ENCODE results near the gene MYO9A. TPM values are rescaled to one million over a fixed set of nuclear protein-coding genes. Genes with fewer than 3 reads are reported as not detected.

The MYO9A gene
- total RNA-seq, 2 experiments from 2014 or later = 18.6 to 22.2 TPM

DNA sequence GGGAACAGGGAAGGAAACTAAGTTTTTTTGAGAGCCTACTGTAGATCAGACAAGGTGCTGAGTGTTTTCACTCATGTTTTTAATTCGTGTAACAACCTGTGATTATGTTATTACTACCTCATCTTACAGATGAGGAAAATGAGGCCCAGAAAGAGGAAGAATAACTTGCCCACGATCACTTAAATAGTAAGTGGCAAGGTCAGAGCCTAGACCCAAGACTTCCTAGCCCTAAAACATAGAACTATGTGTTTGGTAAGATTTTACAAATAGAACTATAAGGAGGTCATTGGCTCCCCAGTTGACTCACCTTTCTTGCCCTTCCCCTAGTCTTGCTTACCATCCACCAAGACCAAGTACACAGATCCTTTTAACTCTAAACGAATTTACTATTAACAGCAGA, 14.0 kb upstream of the MYO9A start:
- Mint-ChIP-seq H3K9me3 (no peaks in the 10 kb centered on the region), H3K4me3 (no peak overlapping the region), H3K27ac (no peak overlapping the region), H3K36me3 (ENCODE audit: low read depth) (no peaks in the 10 kb centered on the region), H3K4me1 (no peaks in the 10 kb centered on the region), H3K27me3 (no peaks in the 10 kb centered on the region)
- CTCF ChIA-PET = interaction anchor here (1.5 kb wide), 1 partner anchor 12 kb away, joined by 4 read pairs; no protein-coding TSS in a partner anchor
- POLR2A ChIA-PET = no interaction called here
- no peak for DNase-seq

DNA sequence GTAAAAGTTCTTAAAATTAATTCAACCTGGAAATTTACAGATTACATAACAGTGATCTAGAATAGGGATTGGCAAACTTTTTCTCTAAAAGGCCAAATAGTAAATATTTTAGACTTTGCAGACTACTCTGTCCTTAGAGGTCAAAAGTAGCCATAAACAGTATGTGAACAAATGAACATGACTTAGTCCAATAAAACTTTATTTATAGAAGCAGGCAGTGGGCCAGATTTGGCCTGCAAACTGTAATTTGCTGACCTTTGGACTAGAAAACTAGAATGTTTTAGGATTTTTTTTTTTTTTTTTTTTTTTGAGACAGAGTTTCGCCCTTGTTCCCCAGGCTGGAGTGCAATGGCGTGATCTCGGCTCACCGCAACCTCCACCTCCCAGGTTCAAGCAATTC, 12.3 kb upstream of the MYO9A start:
- H3K4me1 Mint-ChIP-seq = no peaks in the 10 kb centered on the region
- ChIA-PET POLR2A (no interaction called here), CTCF (no interaction called here)
- H3K27ac Mint-ChIP-seq = no peak overlapping the region
- H3K9me3 Mint-ChIP-seq = no peaks in the 10 kb centered on the region
- no peak overlapping the region for H3K4me3 Mint-ChIP-seq
- H3K27me3 Mint-ChIP-seq = no peaks in the 10 kb centered on the region
- no peaks in the 10 kb centered on the region for H3K36me3 Mint-ChIP-seq (ENCODE audit: low read depth)
- no peak for DNase-seq

DNA sequence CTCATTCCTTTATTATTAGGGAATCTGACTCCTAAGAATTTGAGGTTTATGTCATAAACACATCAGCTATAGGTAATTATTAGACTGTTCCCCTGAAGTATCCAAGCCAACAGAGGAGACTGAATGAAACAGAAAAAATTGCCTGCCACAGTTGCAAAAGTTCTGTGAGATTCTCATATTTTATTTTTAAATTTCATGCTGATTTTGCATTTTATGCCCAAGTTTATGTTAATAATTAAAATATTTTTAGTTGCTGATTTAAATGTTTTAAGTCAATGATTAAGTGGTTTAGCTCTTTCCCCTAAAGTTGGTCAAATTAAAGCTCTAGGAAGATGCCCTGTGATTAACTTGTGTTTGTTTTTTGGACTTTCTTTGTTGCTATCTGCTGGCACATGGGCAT, 10.4 kb upstream of the MYO9A start:
- Mint-ChIP-seq H3K27me3 (no peaks in the 10 kb centered on the region), H3K4me3 (no peak overlapping the region), H3K36me3 (ENCODE audit: low read depth) (no peaks in the 10 kb centered on the region), H3K27ac (no peak overlapping the region), H3K9me3 (no peaks in the 10 kb centered on the region), H3K4me1 (no peaks in the 10 kb centered on the region)
- DNase-seq = no peak
- ChIA-PET CTCF (no interaction called here), POLR2A (interaction anchor here (1.4 kb wide), 1 partner anchor 10 kb away, joined by 4 read pairs; the partner anchor contains the start of genes MYO9A and SENP8)

DNA sequence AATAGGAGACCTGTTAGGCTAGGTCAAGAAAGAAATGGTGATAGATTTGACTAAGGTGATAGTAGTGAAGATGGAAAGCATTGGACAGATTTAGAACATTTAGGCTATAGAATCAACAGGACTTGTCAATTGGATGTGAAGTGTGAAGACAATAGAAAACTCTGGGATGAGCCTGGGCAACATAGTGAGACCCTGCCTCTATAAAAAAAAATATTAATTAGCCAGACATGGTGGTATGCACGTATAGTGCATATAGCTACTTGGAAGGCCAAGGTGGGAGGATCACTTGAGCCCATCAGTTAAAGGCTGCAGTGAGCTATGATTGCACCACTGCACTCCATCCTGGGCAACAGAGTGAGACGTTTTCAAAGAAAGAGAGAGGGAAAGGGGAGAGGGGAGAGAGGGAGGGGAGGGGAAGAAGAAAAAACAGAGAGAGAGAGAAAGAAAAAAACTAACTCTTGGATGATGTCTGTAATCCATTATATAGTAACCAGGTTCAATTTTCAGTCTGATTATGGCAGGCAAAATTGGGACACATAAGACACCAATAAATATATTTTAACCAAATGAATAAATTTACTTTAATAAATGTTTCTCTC, 9.9 kb upstream of the MYO9A start:
- H3K36me3 Mint-ChIP-seq (ENCODE audit: low read depth) = no peaks in the 10 kb centered on the region
- no peaks in the 10 kb centered on the region for H3K27me3 Mint-ChIP-seq
- no peak overlapping the region for H3K4me3 Mint-ChIP-seq
- no peak for DNase-seq
- H3K9me3 Mint-ChIP-seq = no peaks in the 10 kb centered on the region
- H3K4me1 Mint-ChIP-seq = no peaks in the 10 kb centered on the region
- H3K27ac Mint-ChIP-seq = no peak overlapping the region
- ChIA-PET CTCF (interaction anchor here (0.6 kb wide), 1 partner anchor 11 kb away, joined by 4 read pairs; no protein-coding TSS in a partner anchor), POLR2A (interaction anchor here (1.4 kb wide), 1 partner anchor 10 kb away, joined by 4 read pairs; the partner anchor contains the start of genes MYO9A and SENP8)

DNA sequence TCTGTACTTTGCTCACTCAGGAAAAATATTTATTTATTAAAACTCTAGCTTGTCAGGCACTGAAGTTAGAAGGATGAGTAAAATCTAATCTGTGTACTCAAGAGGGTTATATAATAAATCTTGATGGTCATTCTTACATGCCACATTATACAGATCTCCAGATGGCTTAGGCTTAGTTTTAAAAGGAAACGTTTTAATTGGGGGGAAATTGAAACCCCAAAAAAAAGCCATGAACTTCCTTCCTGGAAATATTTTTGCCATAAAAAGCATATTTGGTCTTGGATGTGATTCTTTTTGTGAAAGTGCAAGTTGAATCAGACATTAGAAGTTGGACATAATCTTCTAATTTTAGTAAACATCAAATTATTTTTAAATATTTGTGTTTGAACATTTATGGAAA, 6.3 kb upstream of the MYO9A start:
- Mint-ChIP-seq H3K4me3 (no peak overlapping the region), H3K4me1 (peaks cover 4% of the 10 kb centered on the region), H3K9me3 (no peaks in the 10 kb centered on the region), H3K27ac (no peak overlapping the region), H3K36me3 (ENCODE audit: low read depth) (no peaks in the 10 kb centered on the region), H3K27me3 (no peaks in the 10 kb centered on the region)
- no peak for DNase-seq
- ChIA-PET CTCF (interaction anchor here (1.3 kb wide), 1 partner anchor 32 kb away, joined by 3 read pairs; no protein-coding TSS in a partner anchor), POLR2A (no interaction called here)

DNA sequence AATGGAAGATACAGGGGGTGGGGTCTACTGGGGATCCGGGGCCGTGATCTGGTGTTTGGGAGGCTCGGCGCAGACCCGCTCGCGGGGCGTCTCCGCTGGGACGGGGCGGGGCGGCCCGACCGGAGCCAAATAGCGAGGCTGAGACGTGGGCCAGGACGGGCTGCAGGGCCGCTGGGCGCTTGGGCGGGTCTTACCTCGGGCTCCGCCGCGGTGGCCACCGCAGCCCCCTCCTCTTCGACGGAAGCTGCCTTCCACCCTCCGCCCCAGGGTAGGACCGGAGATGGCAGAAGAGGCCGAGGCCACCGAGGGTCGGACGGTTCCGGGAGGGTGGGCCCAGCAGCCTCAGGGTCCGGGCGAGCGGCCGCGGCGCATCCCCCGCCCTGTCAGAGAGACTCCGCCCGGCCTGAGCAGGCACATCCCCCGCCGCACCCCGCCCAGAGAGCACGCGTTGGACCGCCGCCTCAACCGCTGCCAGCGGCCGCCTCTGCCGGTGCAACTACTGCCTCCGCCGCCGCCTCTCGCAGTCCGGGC, 399 bp downstream of the MYO9A start:
- Mint-ChIP-seq H3K4me3 (peak overlapping the region; percentile 96), H3K27ac (peak overlapping the region; percentile 76), H3K4me1 (peaks cover 30% of the 10 kb centered on the region), H3K36me3 (ENCODE audit: low read depth) (peaks cover 5% of the 10 kb centered on the region), H3K27me3 (peaks cover 6% of the 10 kb centered on the region), H3K9me3 (no peaks in the 10 kb centered on the region)
- ChIA-PET CTCF (interaction anchor here (0.5 to 1.3 kb wide), 4 partner anchors 36 to 109 kb away, joined by 3 to 6 read pairs (median 4); no protein-coding TSS in a partner anchor), POLR2A (interaction anchor here (0.9 to 1.4 kb wide), 4 partner anchors 10 to 159 kb away, joined by 3 to 4 read pairs (median 3); partner anchors contain the start of gene PKM)
- peak; percentile 75 for DNase-seq

DNA sequence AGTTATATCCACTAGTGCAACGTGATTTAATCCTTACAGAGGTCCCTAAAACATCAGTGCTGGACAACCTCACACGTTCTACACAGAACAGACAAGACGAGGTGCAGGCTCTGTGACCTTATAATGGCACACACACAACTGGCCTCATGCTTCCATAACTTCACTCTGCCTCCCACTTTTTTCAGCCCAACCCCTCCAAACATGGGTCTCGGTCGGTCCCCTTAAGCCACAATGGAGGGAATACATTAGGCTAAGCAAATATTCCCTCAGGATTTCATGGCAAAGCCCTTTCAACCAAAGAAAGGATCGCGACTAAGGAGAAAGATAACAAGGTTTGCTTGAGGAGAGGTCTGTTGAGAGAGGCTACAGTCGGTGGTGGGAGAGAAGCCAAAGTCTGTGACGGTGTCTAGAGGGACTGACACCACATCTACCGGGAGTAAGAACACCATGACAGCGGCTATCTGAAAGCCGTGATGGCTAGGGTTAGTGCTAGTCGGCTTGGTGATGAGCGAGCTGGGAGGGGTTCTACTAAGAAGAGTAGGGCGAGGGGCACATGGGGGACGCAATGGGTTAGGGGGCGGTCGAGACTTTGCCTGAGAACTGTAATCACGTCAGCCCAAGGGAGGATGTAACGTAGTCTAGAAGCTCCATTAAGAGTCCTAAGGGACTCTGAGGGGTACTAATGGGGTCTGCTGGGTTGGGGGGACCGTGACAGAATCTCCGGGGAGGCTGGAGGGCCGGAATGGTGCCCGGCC, 1.0 kb downstream of the MYO9A start:
- Mint-ChIP-seq H3K27ac (peak overlapping the region; percentile 76), H3K9me3 (no peaks in the 10 kb centered on the region), H3K27me3 (peaks cover 6% of the 10 kb centered on the region), H3K4me1 (peaks cover 30% of the 10 kb centered on the region), H3K4me3 (peak overlapping the region; percentile 96), H3K36me3 (ENCODE audit: low read depth) (peaks cover 5% of the 10 kb centered on the region)
- CTCF ChIA-PET = interaction anchor here (0.5 kb wide), 1 partner anchor 108 kb away, joined by 4 read pairs; no protein-coding TSS in a partner anchor
- POLR2A ChIA-PET = interaction anchor here (1.0 to 1.4 kb wide), 3 partner anchors 110 to 160 kb away, joined by 3 read pairs; partner anchors contain the start of gene PKM
- DNase-seq = no peak

DNA sequence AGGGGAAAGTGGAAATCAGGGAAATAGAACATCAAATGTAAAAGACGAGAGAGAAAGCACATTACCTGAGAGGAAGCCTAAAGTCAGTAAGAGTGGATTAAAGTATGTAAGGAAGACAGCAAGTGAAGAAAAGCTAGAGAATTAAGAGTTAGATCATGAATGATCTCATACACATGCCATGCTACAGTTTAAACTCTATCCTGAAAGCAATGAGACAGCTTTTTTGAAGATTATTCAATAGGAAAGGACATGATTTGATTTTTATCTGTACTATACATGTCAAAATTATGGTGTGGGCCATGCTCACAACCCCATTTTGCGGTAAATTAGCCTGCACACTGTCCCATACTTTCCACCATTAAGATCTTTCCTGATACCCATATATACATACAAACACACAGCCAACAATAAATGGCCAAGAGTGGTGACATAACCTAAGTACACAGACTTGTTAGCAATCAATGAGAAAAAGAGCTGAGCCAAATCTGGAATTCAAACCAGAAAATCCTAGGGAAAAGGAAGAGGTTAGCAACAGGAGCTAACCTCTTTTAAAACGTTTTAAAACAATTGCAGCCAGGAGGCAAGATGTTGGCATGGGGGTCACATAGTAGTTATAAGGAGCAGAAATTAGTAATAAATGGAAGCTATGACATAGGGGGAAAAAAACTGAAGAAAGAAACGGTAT, 4.5 kb downstream of the MYO9A start:
- H3K36me3 Mint-ChIP-seq (ENCODE audit: low read depth) = peaks cover 5% of the 10 kb centered on the region
- ChIA-PET POLR2A (interaction anchor here (1.2 kb wide), 1 partner anchor 21 kb away, joined by 4 read pairs; no protein-coding TSS in a partner anchor), CTCF (no interaction called here)
- H3K4me1 Mint-ChIP-seq = peaks cover 18% of the 10 kb centered on the region
- peaks cover 6% of the 10 kb centered on the region for H3K27me3 Mint-ChIP-seq
- no peak for DNase-seq
- H3K4me3 Mint-ChIP-seq = no peak overlapping the region
- H3K9me3 Mint-ChIP-seq = no peaks in the 10 kb centered on the region
- no peak overlapping the region for H3K27ac Mint-ChIP-seq

DNA sequence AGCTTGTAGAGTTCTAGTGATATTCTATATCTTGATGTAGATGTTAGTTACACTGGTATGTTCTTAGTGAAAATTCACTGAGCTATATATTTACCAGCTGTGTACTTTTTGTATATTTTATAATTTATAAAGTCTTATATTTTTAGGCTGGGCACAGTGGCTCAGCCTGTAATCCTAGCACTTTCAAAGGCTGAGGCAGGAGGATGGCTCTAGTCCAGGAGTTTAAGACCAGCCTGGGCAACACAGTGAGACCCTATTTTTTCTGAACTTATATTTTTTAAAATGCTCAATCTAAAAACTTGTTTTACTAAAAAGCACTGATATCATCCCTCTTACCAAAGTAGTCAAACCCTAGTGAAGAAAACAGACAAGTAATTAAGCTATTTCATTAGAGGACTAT, 5.1 kb downstream of the MYO9A start:
- ChIA-PET POLR2A (interaction anchor here (1.2 kb wide), 1 partner anchor 20 kb away, joined by 4 read pairs; no protein-coding TSS in a partner anchor), CTCF (no interaction called here)
- H3K4me1 Mint-ChIP-seq = peaks cover 18% of the 10 kb centered on the region
- H3K27ac Mint-ChIP-seq = no peak overlapping the region
- peaks cover 6% of the 10 kb centered on the region for H3K27me3 Mint-ChIP-seq
- peaks cover 5% of the 10 kb centered on the region for H3K36me3 Mint-ChIP-seq (ENCODE audit: low read depth)
- no peak for DNase-seq
- H3K9me3 Mint-ChIP-seq = no peaks in the 10 kb centered on the region
- H3K4me3 Mint-ChIP-seq = no peak overlapping the region

DNA sequence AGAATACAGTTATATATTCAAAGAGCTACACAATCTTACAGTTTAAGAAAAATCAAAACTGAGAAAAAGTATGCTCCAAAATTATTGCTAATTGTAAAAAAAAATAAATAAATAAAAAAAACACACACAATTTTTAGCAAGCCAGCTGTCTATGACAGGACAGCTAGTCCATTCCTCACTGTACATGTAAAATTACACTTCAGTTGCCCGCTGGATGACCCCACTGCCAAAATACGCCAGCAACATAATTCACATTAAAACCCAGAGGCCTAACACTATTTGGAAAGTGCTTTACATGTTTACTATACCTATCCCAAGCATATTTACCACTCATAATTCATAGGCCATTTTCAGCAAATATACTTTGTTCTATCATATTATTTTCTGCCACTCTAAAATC, 5.8 kb downstream of the MYO9A start:
- Mint-ChIP-seq H3K27ac (no peak overlapping the region), H3K36me3 (ENCODE audit: low read depth) (peaks cover 4% of the 10 kb centered on the region), H3K27me3 (peaks cover 6% of the 10 kb centered on the region), H3K4me1 (peaks cover 17% of the 10 kb centered on the region), H3K4me3 (no peak overlapping the region), H3K9me3 (no peaks in the 10 kb centered on the region)
- POLR2A ChIA-PET = interaction anchor here (1.2 kb wide), 1 partner anchor 19 kb away, joined by 4 read pairs; no protein-coding TSS in a partner anchor
- DNase-seq = no peak
- CTCF ChIA-PET = no interaction called here

DNA sequence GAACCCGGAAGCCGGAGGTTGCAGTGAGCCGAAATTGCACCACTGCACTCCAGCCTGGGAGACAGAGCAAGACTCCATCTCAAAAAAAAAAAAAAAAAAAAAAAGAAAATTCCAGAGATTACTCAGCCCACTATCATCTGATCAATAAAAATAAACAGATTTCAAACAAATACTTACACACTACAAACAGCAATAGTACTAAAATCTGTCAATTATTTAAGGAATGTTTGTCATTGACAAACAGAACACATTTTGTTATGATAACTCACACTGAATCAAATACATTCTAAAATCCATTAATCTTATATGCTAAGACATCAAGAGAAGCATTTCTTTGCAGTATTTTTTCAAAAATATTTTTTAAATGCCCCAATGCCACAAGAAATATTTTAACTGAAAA, 7.6 kb downstream of the MYO9A start:
- Mint-ChIP-seq H3K27ac (no peak overlapping the region), H3K4me1 (peaks cover 3% of the 10 kb centered on the region), H3K36me3 (ENCODE audit: low read depth) (no peaks in the 10 kb centered on the region), H3K9me3 (no peaks in the 10 kb centered on the region), H3K27me3 (peaks cover 2% of the 10 kb centered on the region), H3K4me3 (no peak overlapping the region)
- DNase-seq = no peak
- POLR2A ChIA-PET = no interaction called here
- CTCF ChIA-PET = no interaction called here

DNA sequence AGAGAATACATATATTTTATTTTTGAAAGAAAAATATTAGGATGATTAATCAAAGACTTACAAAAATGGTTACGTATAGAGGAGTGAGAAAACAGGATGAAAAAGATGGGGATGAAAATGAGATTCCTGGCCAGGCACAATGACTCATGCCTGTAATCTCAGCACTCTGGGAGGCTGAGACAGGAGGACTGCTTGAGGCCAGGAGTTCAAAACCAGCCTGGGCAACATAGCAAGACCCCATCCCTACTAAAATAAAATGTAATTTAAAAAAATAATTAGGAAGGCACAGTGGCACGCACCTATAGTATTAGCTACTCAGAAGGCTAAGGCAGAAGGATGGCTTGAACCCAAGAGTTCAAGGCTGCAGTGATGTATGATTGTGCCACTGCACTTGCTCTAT, 11.9 kb downstream of the MYO9A start:
- H3K27me3 Mint-ChIP-seq = no peaks in the 10 kb centered on the region
- no peaks in the 10 kb centered on the region for H3K36me3 Mint-ChIP-seq (ENCODE audit: low read depth)
- H3K4me1 Mint-ChIP-seq = no peaks in the 10 kb centered on the region
- no peaks in the 10 kb centered on the region for H3K9me3 Mint-ChIP-seq
- ChIA-PET POLR2A (no interaction called here), CTCF (interaction anchor here (0.6 kb wide), 1 partner anchor 305 kb away, joined by 3 read pairs; no protein-coding TSS in a partner anchor)
- no peak overlapping the region for H3K27ac Mint-ChIP-seq
- H3K4me3 Mint-ChIP-seq = no peak overlapping the region
- DNase-seq = no peak

DNA sequence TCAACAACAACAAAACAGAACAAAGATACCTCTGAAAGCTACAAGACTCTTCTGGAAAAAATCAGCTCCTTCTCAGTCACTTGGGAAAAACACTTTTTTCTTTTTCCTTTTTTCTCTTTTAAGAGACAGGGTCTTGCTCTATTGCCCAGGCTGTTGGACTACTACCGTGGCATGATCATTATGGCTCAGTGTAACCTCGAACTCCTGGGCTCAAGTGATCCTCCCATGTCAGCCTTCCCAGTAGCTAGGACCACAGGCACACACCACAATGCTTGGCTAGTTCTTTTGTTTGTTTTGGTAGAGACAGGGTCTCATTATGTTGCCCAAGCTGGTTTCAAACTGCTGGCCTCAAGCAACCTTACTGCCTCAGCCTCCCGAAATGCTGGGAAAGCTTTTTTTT, 12.8 kb downstream of the MYO9A start:
- no peak overlapping the region for H3K4me3 Mint-ChIP-seq
- H3K27ac Mint-ChIP-seq = no peak overlapping the region
- H3K27me3 Mint-ChIP-seq = no peaks in the 10 kb centered on the region
- ChIA-PET POLR2A (no interaction called here), CTCF (no interaction called here)
- H3K9me3 Mint-ChIP-seq = no peaks in the 10 kb centered on the region
- no peaks in the 10 kb centered on the region for H3K36me3 Mint-ChIP-seq (ENCODE audit: low read depth)
- no peaks in the 10 kb centered on the region for H3K4me1 Mint-ChIP-seq
- DNase-seq = no peak

Measured in activated CD4-positive, alpha-beta memory T cell treated with anti-CD3 and anti-CD28 coated beads, Interleukin-2, amount 10 ng/mL, durations not matched to agents 7 days and 5 days (primary cell).